ENCODE data around the gene LRRC49.

GRCh38 chr15:71008250-71008870 lies 115.7 kb downstream of the LRRC49 start:
- no peak for TF ChIP-seq RAD21 (IDR thresholded peaks at IDR 0.05; ENCODE audit: low read depth)
- no peak for TF ChIP-seq EGR1 (IDR thresholded peaks at IDR 0.05; ENCODE audit: low read depth)
- no peak for TF ChIP-seq ZNF274 (IDR thresholded peaks at IDR 0.05; ENCODE audit: low read depth, low read length)
- TF ChIP-seq EZH2 (IDR thresholded peaks at IDR 0.05), result no peak
- TF ChIP-seq JUND (IDR thresholded peaks at IDR 0.05), result no peak
- TF ChIP-seq POLR2A (IDR thresholded peaks at IDR 0.05; ENCODE audit: borderline replicate concordance, extremely low read depth, insufficient read depth, insufficient read length), result no peak
- TF ChIP-seq, protein P1, sequence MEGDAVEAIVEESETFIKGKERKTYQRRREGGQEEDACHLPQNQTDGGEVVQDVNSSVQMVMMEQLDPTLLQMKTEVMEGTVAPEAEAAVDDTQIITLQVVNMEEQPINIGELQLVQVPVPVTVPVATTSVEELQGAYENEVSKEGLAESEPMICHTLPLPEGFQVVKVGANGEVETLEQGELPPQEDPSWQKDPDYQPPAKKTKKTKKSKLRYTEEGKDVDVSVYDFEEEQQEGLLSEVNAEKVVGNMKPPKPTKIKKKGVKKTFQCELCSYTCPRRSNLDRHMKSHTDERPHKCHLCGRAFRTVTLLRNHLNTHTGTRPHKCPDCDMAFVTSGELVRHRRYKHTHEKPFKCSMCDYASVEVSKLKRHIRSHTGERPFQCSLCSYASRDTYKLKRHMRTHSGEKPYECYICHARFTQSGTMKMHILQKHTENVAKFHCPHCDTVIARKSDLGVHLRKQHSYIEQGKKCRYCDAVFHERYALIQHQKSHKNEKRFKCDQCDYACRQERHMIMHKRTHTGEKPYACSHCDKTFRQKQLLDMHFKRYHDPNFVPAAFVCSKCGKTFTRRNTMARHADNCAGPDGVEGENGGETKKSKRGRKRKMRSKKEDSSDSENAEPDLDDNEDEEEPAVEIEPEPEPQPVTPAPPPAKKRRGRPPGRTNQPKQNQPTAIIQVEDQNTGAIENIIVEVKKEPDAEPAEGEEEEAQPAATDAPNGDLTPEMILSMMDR (IDR thresholded peaks at IDR 0.05 in 2 of 3, conservative IDR thresholded peaks at IDR 0.05 in 1 of 3; ENCODE audit: borderline replicate concordance in 1 of 3, insufficient read depth in 1 of 3, low read depth in 2 of 3, low read length in 2 of 3), result no peak
- TF ChIP-seq, protein P2, sequence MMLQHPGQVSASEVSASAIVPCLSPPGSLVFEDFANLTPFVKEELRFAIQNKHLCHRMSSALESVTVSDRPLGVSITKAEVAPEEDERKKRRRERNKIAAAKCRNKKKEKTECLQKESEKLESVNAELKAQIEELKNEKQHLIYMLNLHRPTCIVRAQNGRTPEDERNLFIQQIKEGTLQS (IDR thresholded peaks at IDR 0.05), result no peak
- no peak for TF ChIP-seq SP1 (IDR thresholded peaks at IDR 0.05; ENCODE audit: low read depth)
- TF ChIP-seq YY1 (IDR thresholded peaks at IDR 0.05; ENCODE audit: extremely low read depth, insufficient replicate concordance, low read depth, low read length), result no peak
- TF ChIP-seq CEBPB (IDR thresholded peaks at IDR 0.05; ENCODE audit: low read depth), result no peak
- TF ChIP-seq POLR2AphosphoS5 (IDR thresholded peaks at IDR 0.05; ENCODE audit: low read depth, low read length), result no peak
- TF ChIP-seq EZH2phosphoT487 (IDR thresholded peaks at IDR 0.05; ENCODE audit: borderline replicate concordance), result no peak
